HCT116 (cell line): Measurements from ENCODE around the gene STX2.

Experiments
- CEBPB ChIP-seq: IDR thresholded peaks from 2 replicates; pipeline ENCODE4 v1.6.1; 2012; ENCODE audit warnings: low read depth
- CTCF ChIP-seq, 3 experiments: fragments of 200-600 bp in 1 of 3; sonication (generic) in 1 of 3; IDR thresholded peaks in 2 of 3; conservative IDR thresholded peaks in 1 of 3; 2 replicates each; pipeline ENCODE4 v1.5.1; 2012 to 2017; ENCODE audit warnings: low read depth in 2 of 3, low read length in 2 of 3, antibody characterized with exemption in 1 of 3, borderline replicate concordance in 1 of 3, control low read depth in 1 of 3, mild to moderate bottlenecking in 1 of 3, mixed read lengths in 1 of 3, mixed run types in 1 of 3, moderate library complexity in 1 of 3; ENCODE audit not compliant: insufficient read depth in 1 of 3
- EZH2phosphoT487 ChIP-seq: fragments of 200-600 bp; IDR thresholded peaks from 2 replicates; pipeline ENCODE4 v1.6.1; 2018; ENCODE audit warnings: antibody characterized with exemption, borderline replicate concordance
- POLR2A ChIP-seq: IDR thresholded peaks from 2 replicates; pipeline ENCODE4 v1.7.0; 2011; ENCODE audit warnings: borderline replicate concordance; ENCODE audit not compliant: insufficient read depth, insufficient read length; ENCODE audit errors: extremely low read depth
- POLR2AphosphoS5 ChIP-seq: IDR thresholded peaks from 2 replicates; pipeline ENCODE4 v1.6.1; 2011; ENCODE audit warnings: mild to moderate bottlenecking, low read depth, low read length, moderate library complexity
- REST ChIP-seq: IDR thresholded peaks from 2 replicates; pipeline ENCODE4 v1.6.1; 2012; ENCODE audit warnings: low read depth

- TF ChIP-seq CTCF (IDR thresholded peaks at IDR 0.05 in 2 of 3, conservative IDR thresholded peaks at IDR 0.05 in 1 of 3; ENCODE audit: borderline replicate concordance in 1 of 3, insufficient read depth in 1 of 3, low read depth in 2 of 3, low read length in 2 of 3) (no peak), REST (no peak), CEBPB (no peak), POLR2A (no peak), EZH2phosphoT487 (no peak), POLR2AphosphoS5 (no peak)
Observed at GRCh38 chr12:130831876-130832405, 7.1 kb downstream of the STX2 start.
